Measurements from ENCODE around the gene P2RX5. TPM values are rescaled to one million over a fixed set of nuclear protein-coding genes. Genes with fewer than 3 reads are reported as not detected.
A peak's percentile ranks its signal among the peaks of the same experiment; 100 is the strongest.

P2RX5 gene
- total RNA-seq, 1 experiment from 2014 or later = 8.8 TPM

GRCh38 chr17:3724378-3725077 is 28.6 kb upstream of the P2RX5 start (continued):
- TF ChIP-seq MAX (CRISPR knock-in tag; IDR thresholded peaks at IDR 0.05) (no peak), GABPB1 (CRISPR knock-in tag; IDR thresholded peaks at IDR 0.05) (no peak), ZNF416 (CRISPR knock-in tag; IDR thresholded peaks at IDR 0.05) (no peak), HMGXB4 (CRISPR knock-in tag; IDR thresholded peaks at IDR 0.05) (no peak), ZNF512 (CRISPR knock-in tag; IDR thresholded peaks at IDR 0.05; ENCODE audit: borderline replicate concordance) (no peak), CREB1 (CRISPR knock-in tag; IDR thresholded peaks at IDR 0.05) (no peak), ZNF219 (CRISPR knock-in tag; IDR thresholded peaks at IDR 0.05; ENCODE audit: borderline replicate concordance) (no peak), NFE2L1 (CRISPR knock-in tag; IDR thresholded peaks at IDR 0.05) (no peak), ETV6 (CRISPR knock-in tag; IDR thresholded peaks at IDR 0.05) (no peak)

GRCh38 chr17:3723556-3724377 is 27.8 kb upstream of the P2RX5 start, which contains the start of gene HASPIN:
Gene HASPIN (plus strand): TSS chr17:3723903. CDS start chr17:3723936, 33 bp downstream.
- H3K4me1 Mint-ChIP-seq = peaks cover 29% of the 10 kb centered on the region
- peak within 1 kb of the TSS; percentile 85 for H3K27ac Mint-ChIP-seq
- H3K4me3 Mint-ChIP-seq = peak within 1 kb of the TSS; percentile 96
- DNase-seq (ENCODE audit: low spot score) (peak; percentile 91), ATAC-seq (peak; percentile 88)
- ChIA-PET POLR2A (interaction anchor here (0.5 to 1.9 kb wide), 4 partner anchors 12 to 57 kb away, joined by 4 to 6 read pairs (median 4); partner anchors contain the start of gene P2RX5), CTCF (interaction anchor here (0.5 to 3.1 kb wide), 16 partner anchors 10 to 746 kb away, joined by 3 to 40 read pairs (median 4); partner anchors contain the start of gene P2RX5)
- no peaks in the 10 kb centered on the region for H3K9me3 Mint-ChIP-seq
- H3K36me3 Mint-ChIP-seq = peaks cover 39% of the 10 kb centered on the region
- H3K27me3 Mint-ChIP-seq (ENCODE audit: low read depth) = no peaks in the 10 kb centered on the region
- no peak for TF ChIP-seq SMAD4 (CRISPR knock-in tag; IDR thresholded peaks at IDR 0.05)
- peak; percentile 76; the same call in 1 of the 2 replicates for TF ChIP-seq NFE2L1 (CRISPR knock-in tag; IDR thresholded peaks at IDR 0.05)
- peak; percentile 34; the same call in 1 of the 2 replicates for TF ChIP-seq ZBTB21 (CRISPR knock-in tag; IDR thresholded peaks at IDR 0.05; ENCODE audit: borderline replicate concordance)
- TF ChIP-seq MAX (CRISPR knock-in tag; IDR thresholded peaks at IDR 0.05) = peak; percentile 83
- peak; percentile 78; the same call in 1 of the 2 replicates for TF ChIP-seq RELA (CRISPR knock-in tag; IDR thresholded peaks at IDR 0.05; ENCODE audit: borderline replicate concordance)
- TF ChIP-seq OVOL2 (CRISPR knock-in tag; IDR thresholded peaks at IDR 0.05; ENCODE audit: borderline replicate concordance) = no peak
- TF ChIP-seq ZNF671 (CRISPR knock-in tag; IDR thresholded peaks at IDR 0.05) = no peak
- TF ChIP-seq ZMAT4 (CRISPR knock-in tag; IDR thresholded peaks at IDR 0.05) = no peak
- TF ChIP-seq CBFB (CRISPR knock-in tag; IDR thresholded peaks at IDR 0.05; ENCODE audit: low read depth) = no peak
- TF ChIP-seq FOXK1 (CRISPR knock-in tag; IDR thresholded peaks at IDR 0.05) = peak; percentile 95
- no peak for TF ChIP-seq ZNF423 (CRISPR knock-in tag; IDR thresholded peaks at IDR 0.05)
- TF ChIP-seq HMGXB4 (CRISPR knock-in tag; IDR thresholded peaks at IDR 0.05) = peak; percentile 91
- TF ChIP-seq E2F5 (CRISPR knock-in tag; IDR thresholded peaks at IDR 0.05) = peak; percentile 93
- TF ChIP-seq NR2C2 (CRISPR knock-in tag; IDR thresholded peaks at IDR 0.05) = no peak
- TF ChIP-seq SMAD3 (CRISPR knock-in tag; IDR thresholded peaks at IDR 0.05; ENCODE audit: borderline replicate concordance) = peak; percentile 63; the same call in 1 of the 2 replicates
- no peak for TF ChIP-seq NR3C1 (CRISPR knock-in tag; conservative IDR thresholded peaks at IDR 0.05; ENCODE audit: low read depth)
- 0 out of 2 replicates have a peak, but pooled peaks have one; percentile 65 for TF ChIP-seq ATF1 (CRISPR knock-in tag; IDR thresholded peaks at IDR 0.05)
- TF ChIP-seq IRF1 (CRISPR knock-in tag; IDR thresholded peaks at IDR 0.05) = 0 out of 2 replicates have a peak, but pooled peaks have one; percentile 27
- peak; percentile 84; the same call in 1 of the 2 replicates for TF ChIP-seq E2F1 (CRISPR knock-in tag; IDR thresholded peaks at IDR 0.05)

Measured in WTC11 (cell line).